Glutamatergic neuron (in vitro differentiated cells): Measurements from ENCODE around the gene NMBR. TPM values are rescaled to one million over a fixed set of nuclear protein-coding genes. Genes with fewer than 3 reads are reported as not detected.
"Not testable (repeated sequence)": the region's sequence is repeated elsewhere in the genome, so short reads cannot be mapped to it uniquely, and the experiment has no call there.

ENCODE experiments used
- DNase-seq: peaks from one replicate; pipeline ENCODE4 v3.0.0; 2022
- H3K27ac Mint-ChIP-seq: one replicate; pipeline ENCODE4 v1.8.0; 2020; ENCODE audit warnings: mild to moderate bottlenecking, mixed read lengths, inconsistent platforms; ENCODE audit not compliant: unreplicated experiment
- H3K27me3 Mint-ChIP-seq: one replicate; pipeline ENCODE4 v1.8.0; 2020; ENCODE audit warnings: mild to moderate bottlenecking, moderate library complexity, mixed read lengths, inconsistent platforms; ENCODE audit not compliant: unreplicated experiment
- H3K36me3 Mint-ChIP-seq: one replicate; pipeline ENCODE4 v1.8.0; 2020; ENCODE audit warnings: mild to moderate bottlenecking, mixed read lengths, inconsistent platforms; ENCODE audit not compliant: unreplicated experiment
- H3K4me1 Mint-ChIP-seq: one replicate; pipeline ENCODE4 v1.8.0; 2020; ENCODE audit warnings: mild to moderate bottlenecking, low read depth, mixed read lengths, inconsistent platforms; ENCODE audit not compliant: unreplicated experiment
- H3K4me3 Mint-ChIP-seq: one replicate; pipeline ENCODE4 v1.8.0; 2020; ENCODE audit warnings: mild to moderate bottlenecking, mixed read lengths, inconsistent platforms; ENCODE audit not compliant: unreplicated experiment
- H3K9me3 Mint-ChIP-seq: one replicate; pipeline ENCODE4 v1.8.0; 2020; ENCODE audit warnings: mild to moderate bottlenecking, moderate library complexity, mixed read lengths, inconsistent platforms; ENCODE audit not compliant: unreplicated experiment
- total RNA-seq: library from RNA; stranded (reverse); fragmentation: NEBNext Ultra II Directional; extraction: Animal tissue kit (Norgen Biotek cat#: 25700); gene quantifications from one replicate; pipeline ENCODE4 v1.2.1, GENCODE V29; 2021; ENCODE audit not compliant: unreplicated experiment
- TF ChIP-seq, protein P1 (sequence below): fragments of 200-600 bp; sonication (generic); IDR thresholded peaks from one replicate; pipeline ENCODE4 v1.5.0; 2021; ENCODE audit not compliant: partially characterized antibody, unreplicated experiment

Gene NMBR
- total RNA-seq, 1 donor from 2014 or later = not detected

DNA sequence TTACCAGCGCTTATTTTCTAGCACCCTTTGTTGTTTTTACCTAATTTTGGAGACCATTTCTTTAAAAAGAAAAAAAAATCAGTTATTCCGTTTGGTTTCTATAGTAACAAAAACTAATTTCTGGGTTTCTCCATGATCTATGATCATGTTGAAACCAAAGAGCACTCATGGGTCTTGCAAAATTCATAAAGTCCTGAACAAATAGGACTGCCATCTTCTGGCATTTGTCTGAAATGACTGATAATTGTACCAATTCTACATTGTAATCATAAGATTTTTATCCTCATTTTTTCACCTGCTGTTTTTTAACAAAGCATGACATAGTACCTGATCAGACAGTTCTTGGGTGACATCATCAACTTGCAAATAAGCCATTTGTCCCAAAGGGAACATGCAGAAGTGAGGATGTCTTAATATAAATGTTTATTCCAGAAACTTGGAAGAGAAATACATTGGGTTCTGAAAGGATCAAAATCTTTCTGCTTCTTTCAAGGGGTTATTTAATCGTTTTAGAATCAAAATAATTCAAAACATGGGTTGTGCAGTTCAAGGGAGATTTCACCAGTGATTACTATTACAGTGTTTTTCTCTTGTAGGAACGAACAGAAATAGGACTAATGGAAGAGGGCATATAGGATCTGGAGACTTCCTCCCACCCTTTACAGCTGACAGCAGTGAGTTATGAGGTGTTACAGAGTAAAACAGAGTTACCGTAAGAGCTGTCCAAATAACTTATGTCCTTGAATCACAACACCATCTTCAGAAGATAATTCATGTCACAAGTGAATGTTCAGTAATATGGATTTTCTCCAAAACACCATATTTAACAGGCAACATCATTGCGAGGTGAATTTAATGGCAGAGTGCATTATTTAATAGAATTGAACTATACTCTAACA, 101.3 kb downstream of the NMBR start:
- TF ChIP-seq, protein P1, sequence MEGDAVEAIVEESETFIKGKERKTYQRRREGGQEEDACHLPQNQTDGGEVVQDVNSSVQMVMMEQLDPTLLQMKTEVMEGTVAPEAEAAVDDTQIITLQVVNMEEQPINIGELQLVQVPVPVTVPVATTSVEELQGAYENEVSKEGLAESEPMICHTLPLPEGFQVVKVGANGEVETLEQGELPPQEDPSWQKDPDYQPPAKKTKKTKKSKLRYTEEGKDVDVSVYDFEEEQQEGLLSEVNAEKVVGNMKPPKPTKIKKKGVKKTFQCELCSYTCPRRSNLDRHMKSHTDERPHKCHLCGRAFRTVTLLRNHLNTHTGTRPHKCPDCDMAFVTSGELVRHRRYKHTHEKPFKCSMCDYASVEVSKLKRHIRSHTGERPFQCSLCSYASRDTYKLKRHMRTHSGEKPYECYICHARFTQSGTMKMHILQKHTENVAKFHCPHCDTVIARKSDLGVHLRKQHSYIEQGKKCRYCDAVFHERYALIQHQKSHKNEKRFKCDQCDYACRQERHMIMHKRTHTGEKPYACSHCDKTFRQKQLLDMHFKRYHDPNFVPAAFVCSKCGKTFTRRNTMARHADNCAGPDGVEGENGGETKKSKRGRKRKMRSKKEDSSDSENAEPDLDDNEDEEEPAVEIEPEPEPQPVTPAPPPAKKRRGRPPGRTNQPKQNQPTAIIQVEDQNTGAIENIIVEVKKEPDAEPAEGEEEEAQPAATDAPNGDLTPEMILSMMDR = no peak
- no peaks in the 10 kb centered on the region for H3K36me3 Mint-ChIP-seq

DNA sequence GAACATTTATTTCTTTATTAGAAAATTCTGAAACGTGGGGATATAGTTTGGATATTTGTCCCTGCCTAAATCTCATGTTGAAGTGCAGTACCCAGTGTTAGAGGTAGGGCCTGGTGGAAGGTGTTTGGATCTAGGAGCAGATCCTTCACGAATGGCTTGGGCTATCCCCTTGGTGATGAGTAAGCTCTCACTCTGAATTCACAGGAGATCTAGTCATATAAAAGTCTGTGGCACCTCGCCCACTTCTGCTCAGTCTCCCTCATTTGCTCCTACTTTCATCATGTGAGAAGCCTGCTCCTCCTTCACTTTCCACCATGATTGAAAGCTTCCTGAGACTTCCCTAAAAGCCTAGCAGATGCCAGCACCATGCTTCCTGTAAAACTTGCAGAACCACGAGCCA, 111.0 kb downstream of the NMBR start:
- Mint-ChIP-seq H3K4me3 (no peak overlapping the region), H3K27me3 (no peaks in the 10 kb centered on the region), H3K36me3 (no peaks in the 10 kb centered on the region), H3K9me3 (peaks cover 3% of the 10 kb centered on the region), H3K4me1 (peaks cover 3% of the 10 kb centered on the region), H3K27ac (no peak overlapping the region)
- TF ChIP-seq, protein P1 = no peak
- no peak for DNase-seq

More for the DNA sequence above, 101.3 kb downstream of the NMBR start:
- DNase-seq = no peak
- Mint-ChIP-seq H3K27ac (no peak overlapping the region), H3K27me3 (no peaks in the 10 kb centered on the region), H3K4me1 (no peaks in the 10 kb centered on the region), H3K4me3 (no peak overlapping the region), H3K9me3 (no peaks in the 10 kb centered on the region)

DNA sequence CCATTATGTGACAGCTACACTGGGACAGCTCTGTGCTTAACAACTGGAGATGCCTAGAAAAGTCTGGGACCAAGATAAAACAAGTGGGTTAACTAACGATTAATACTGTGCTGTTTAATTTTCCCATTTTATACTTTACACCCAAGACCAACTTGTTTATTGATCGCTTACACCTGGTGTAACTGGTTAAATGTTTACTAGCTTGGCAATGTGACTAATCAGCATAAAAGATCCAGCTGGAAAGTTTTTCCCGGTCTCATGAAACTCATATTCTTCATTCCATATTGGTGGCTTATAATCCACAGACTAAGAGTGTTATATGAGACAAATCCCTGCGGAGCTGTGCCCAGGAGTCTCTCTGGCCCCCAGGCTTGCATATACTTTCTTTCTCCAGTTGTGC, 115.9 kb downstream of the NMBR start:
- H3K27ac Mint-ChIP-seq = no peak overlapping the region
- no peak overlapping the region for H3K4me3 Mint-ChIP-seq
- H3K27me3 Mint-ChIP-seq = no peaks in the 10 kb centered on the region
- no peaks in the 10 kb centered on the region for H3K4me1 Mint-ChIP-seq
- peaks cover 5% of the 10 kb centered on the region for H3K36me3 Mint-ChIP-seq
- DNase-seq = no peak
- TF ChIP-seq, protein P1 = no peak
- peaks cover 3% of the 10 kb centered on the region for H3K9me3 Mint-ChIP-seq

DNA sequence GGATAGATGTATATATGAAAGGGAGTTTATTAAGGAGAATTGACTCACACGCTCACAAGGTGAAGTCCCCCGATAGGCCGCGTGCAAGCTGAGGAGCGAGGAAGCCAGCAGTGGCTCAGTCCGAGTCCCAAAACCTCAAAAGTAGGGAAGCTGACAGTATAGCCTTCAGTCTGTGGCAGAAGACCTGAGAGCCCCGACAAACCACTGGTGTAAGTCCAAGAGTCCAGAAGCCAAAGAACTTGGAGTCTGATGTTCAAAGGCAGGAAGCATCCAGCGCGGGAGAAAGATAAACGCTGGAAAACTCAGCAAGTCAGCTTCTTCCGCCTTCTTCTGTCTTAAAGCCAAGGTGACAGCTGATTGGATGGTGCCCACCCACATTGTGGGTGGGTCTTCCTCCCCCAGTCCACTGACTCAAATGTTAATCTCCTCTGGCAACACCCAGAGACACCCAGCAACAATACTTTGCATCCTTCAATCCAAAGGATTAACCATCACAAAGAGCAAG, 116.8 kb downstream of the NMBR start:
- Mint-ChIP-seq H3K27ac (peak overlapping the region; percentile 49), H3K4me1 (no peaks in the 10 kb centered on the region), H3K4me3 (peak overlapping the region; percentile 80), H3K9me3 (peaks cover 3% of the 10 kb centered on the region), H3K36me3 (peaks cover 5% of the 10 kb centered on the region), H3K27me3 (no peaks in the 10 kb centered on the region)
- no peak for DNase-seq
- TF ChIP-seq, protein P1 = no peak

DNA sequence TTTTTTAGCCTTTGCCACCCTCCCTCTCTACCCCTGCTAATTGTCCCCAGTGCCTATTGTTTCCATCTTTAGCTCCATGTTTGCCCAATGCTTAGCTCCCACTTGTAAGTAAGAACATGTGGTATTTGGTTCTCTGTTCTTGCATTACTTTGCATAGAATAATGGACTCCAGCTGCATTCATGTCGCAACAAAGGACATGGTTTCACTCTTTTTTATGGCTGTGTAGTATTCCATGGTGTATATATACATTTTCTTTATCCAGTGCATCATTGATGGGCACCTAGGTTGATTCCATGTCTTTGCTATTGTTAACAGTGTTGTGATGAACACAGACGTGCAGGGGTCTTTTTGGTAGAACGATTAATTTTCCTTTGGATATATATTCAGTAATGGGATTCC, 118.4 kb downstream of the NMBR start:
- peaks cover 3% of the 10 kb centered on the region for H3K9me3 Mint-ChIP-seq
- H3K36me3 Mint-ChIP-seq = peaks cover 5% of the 10 kb centered on the region
- no peak overlapping the region for H3K27ac Mint-ChIP-seq
- DNase-seq = no peak
- no peaks in the 10 kb centered on the region for H3K4me1 Mint-ChIP-seq
- H3K4me3 Mint-ChIP-seq = no peak overlapping the region
- H3K27me3 Mint-ChIP-seq = no peaks in the 10 kb centered on the region
- TF ChIP-seq, protein P1 = no peak

DNA sequence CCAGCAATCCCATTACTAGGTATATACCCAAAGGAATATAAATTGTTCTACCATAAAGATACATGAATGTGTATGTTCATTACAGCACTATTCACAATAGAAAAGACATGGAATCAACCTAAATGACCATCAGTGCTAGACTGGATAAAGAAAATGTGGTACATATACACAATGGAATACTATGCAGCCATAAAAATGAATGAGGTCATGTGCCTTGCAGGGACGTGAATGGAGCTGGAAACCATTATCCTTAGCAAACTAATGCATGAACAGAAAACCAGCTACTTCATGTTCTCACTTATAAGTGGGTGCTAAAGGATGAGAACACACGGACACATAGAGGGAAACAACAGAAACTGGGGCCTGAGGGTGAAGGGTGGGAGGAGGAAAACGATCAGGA, 119.1 kb downstream of the NMBR start:
- H3K9me3 Mint-ChIP-seq, H3K4me1 Mint-ChIP-seq, H3K36me3 Mint-ChIP-seq, H3K27ac Mint-ChIP-seq, H3K4me3 Mint-ChIP-seq, DNase-seq, H3K27me3 Mint-ChIP-seq: not testable (repeated sequence)
